Stomach (tissue), 9 donors: Measurements from ENCODE around the gene NUDT16L1. TPM values are rescaled to one million over a fixed set of nuclear protein-coding genes. Genes with fewer than 3 reads are reported as not detected.

ENCODE experiments used
- DNase-seq, 2 donors: peaks; one replicate each; pipeline versions ENCODE4 v3.0.0 to v3.0.0-alpha.2; 2013 to 2019
- H3K27ac ChIP-seq, 5 donors: fragments of 200-600 bp in 4 of 5; sonication (generic) in 4 of 5; one replicate each; pipeline ENCODE4 v1.5.1; 2013 to 2019; ENCODE audit warnings: mild to moderate bottlenecking in 1 of 5, moderate library complexity in 1 of 5
- H3K27me3 ChIP-seq, 3 donors: fragments of 200-600 bp; sonication (generic); one replicate each; pipeline ENCODE4 v1.5.1; 2017 to 2019; ENCODE audit warnings: mixed run types in 1 of 3
- H3K36me3 ChIP-seq, 4 donors: fragments of 200-600 bp; sonication (generic); 1 replicate in 3 of 4; 2 replicates in 1 of 4; pipeline ENCODE4 v1.5.1; 2016 to 2019
- H3K4me1 ChIP-seq, 4 donors: fragments of 200-600 bp; sonication (generic); one replicate each; pipeline ENCODE4 v1.5.1; 2016 to 2019
- H3K4me3 ChIP-seq, 4 donors: fragments of 200-600 bp; sonication (generic) in 3 of 4; one replicate each; pipeline ENCODE4 v1.5.1; 2016 to 2019; ENCODE audit warnings: mild to moderate bottlenecking in 1 of 4
- H3K9me3 ChIP-seq, 4 donors: fragments of 200-600 bp; sonication (generic); one replicate each; pipeline ENCODE4 v1.5.1; 2016 to 2019
- CTCF ChIP-seq, 7 experiments: fragments of 450-650 bp in 4 of 7; fragments of 200-600 bp in 3 of 7; sonication (generic) in 3 of 7; IDR thresholded peaks; one replicate each; pipeline ENCODE4 v1.5.1; 2016 to 2019; ENCODE audit warnings: antibody characterized with exemption in 7 of 7, control low read depth in 2 of 7, mild to moderate bottlenecking in 1 of 7
- EP300 ChIP-seq: sonication (generic); formaldehyde crosslinking; IDR thresholded peaks from one replicate; pipeline ENCODE4 v1.6.1; 2017; ENCODE audit warnings: antibody characterized with exemption
- POLR2A ChIP-seq, 4 donors: fragments of 450-650 bp; IDR thresholded peaks; one replicate each; pipeline ENCODE4 v1.6.1; 2016; ENCODE audit warnings: antibody characterized with exemption in 4 of 4, control low read depth in 2 of 4, mild to moderate bottlenecking in 1 of 4, moderate library complexity in 1 of 4
- POLR2AphosphoS5 ChIP-seq, 3 donors: sonication (generic); formaldehyde crosslinking; IDR thresholded peaks; one replicate each; pipeline ENCODE4 v1.6.1; 2016; ENCODE audit warnings: antibody characterized with exemption in 3 of 3
- WGBS, 5 donors: extraction: QIAGEN DNeasy Blood & Tissue Kit in 3 of 5; methylation state at CpG; one replicate each; pipeline versions ENCODE4 v1.1.5 to v1.1.7; 2013 to 2018; 5-methylcytosine and 5-hydroxymethylcytosine counted together
- intact Hi-C: fragments of 100-400 bp; cut with DNase I; formaldehyde crosslinking; loops from one replicate; pipeline ENCODE4 v1.15.1; 2023; ENCODE audit warnings: low total_unique reads
- polyA plus RNA-seq, 3 donors: library from polyadenylated mRNA; stranded (reverse); fragments of 200-250 nt; gene quantifications; one replicate each; pipeline ENCODE4 v1.2.3, GENCODE V29; 2013
- total RNA-seq, 5 donors: library from RNA; depleted of rRNA; stranded (reverse); fragments of >200 nt; gene quantifications; one replicate each; pipeline versions ENCODE4 v1.1.0 to v1.2.3, GENCODE V29; 2014 to 2016
- donor health status: healthy with polysubstance abuse.
- donor health status: Bipolar disorder and iron deficiency.
- donor health status: healthy.

The NUDT16L1 gene
- total and polyA plus RNA-seq, 8 donors: 3.5 to 48.2 (median 35.3) TPM

- DNase-seq: no peak
- no peak overlapping the region for H3K27ac ChIP-seq
- H3K27me3 ChIP-seq: no peaks in the 10 kb centered on the region
- no peak overlapping the region for H3K4me3 ChIP-seq
- WGBS, 5 donors: 86 to 97% (median 95%) methylated on average over 24 to 38 of the region's 38 CpGs
- peaks cover 49 to 100% (median 96%) of the 10 kb centered on the region in 4 donors for H3K36me3 ChIP-seq
- no peaks in the 10 kb centered on the region for H3K9me3 ChIP-seq
- peaks cover 12 to 34% (median 17%) of the 10 kb centered on the region in 4 donors for H3K4me1 ChIP-seq
- intact Hi-C loops: no loop called here
- TF ChIP-seq CTCF (IDR thresholded peaks at IDR 0.05): no peak
- no peak for TF ChIP-seq EP300
- TF ChIP-seq POLR2A (IDR thresholded peaks at IDR 0.05): no peak
- TF ChIP-seq POLR2AphosphoS5 (IDR thresholded peaks at IDR 0.05): no peak
Observed at GRCh38 chr16:4685776-4686496, 7.4 kb upstream of the NUDT16L1 start.

- Histone ChIP-seq H3K4me1 (peaks cover 7 to 29% (median 12%) of the 10 kb centered on the region in 4 donors), H3K27me3 (no peaks in the 10 kb centered on the region), H3K36me3 (peaks cover 49 to 97% (median 91%) of the 10 kb centered on the region in 4 donors), H3K4me3 (no peak overlapping the region), H3K9me3 (no peaks in the 10 kb centered on the region), H3K27ac (no peak overlapping the region)
- intact Hi-C loops: no loop called here
- 89 to 94% (median 92%) methylated on average over 24 to 27 of the region's 27 CpGs for WGBS, 5 donors
- no peak for DNase-seq
- TF ChIP-seq POLR2A (IDR thresholded peaks at IDR 0.05) (no peak), POLR2AphosphoS5 (IDR thresholded peaks at IDR 0.05) (no peak), EP300 (no peak), CTCF (IDR thresholded peaks at IDR 0.05) (no peak)
Observed at GRCh38 chr16:4686497-4687210, 6.7 kb upstream of the NUDT16L1 start.

GRCh38 chr16:4687416-4687815, 5.9 kb upstream of the NUDT16L1 start:
- no peak for DNase-seq
- TF ChIP-seq POLR2A (IDR thresholded peaks at IDR 0.05) (no peak), CTCF (IDR thresholded peaks at IDR 0.05) (no peak), POLR2AphosphoS5 (IDR thresholded peaks at IDR 0.05) (no peak), EP300 (no peak)
- Histone ChIP-seq H3K4me1 (peaks cover 10 to 29% (median 14%) of the 10 kb centered on the region in 4 donors), H3K36me3 (peaks cover 49 to 90% (median 83%) of the 10 kb centered on the region in 4 donors), H3K9me3 (no peaks in the 10 kb centered on the region), H3K27me3 (no peaks in the 10 kb centered on the region), H3K4me3 (no peak overlapping the region), H3K27ac (no peak overlapping the region)
- 78 to 89% (median 85%) methylated on average over 6 to 8 of the region's 8 CpGs for WGBS, 5 donors
- intact Hi-C loops: no loop called here

- 82 to 90% (median 86%) methylated on average over 18 to 39 of the region's 39 CpGs for WGBS, 5 donors
- DNase-seq: no peak
- intact Hi-C loops: no loop called here
Observed at GRCh38 chr16:4687946-4688673, 5.3 kb upstream of the NUDT16L1 start.

More at GRCh38 chr16:4687946-4688673, 5.3 kb upstream of the NUDT16L1 start:
- no peak overlapping the region for H3K27ac ChIP-seq
- peaks cover 10 to 29% (median 15%) of the 10 kb centered on the region in 4 donors for H3K4me1 ChIP-seq
- no peak for TF ChIP-seq POLR2AphosphoS5 (IDR thresholded peaks at IDR 0.05)
- TF ChIP-seq EP300: no peak
- TF ChIP-seq POLR2A (IDR thresholded peaks at IDR 0.05): no peak
- no peak for TF ChIP-seq CTCF (IDR thresholded peaks at IDR 0.05)
- no peak overlapping the region for H3K4me3 ChIP-seq
- peaks cover 49 to 83% (median 76%) of the 10 kb centered on the region in 4 donors for H3K36me3 ChIP-seq
- no peaks in the 10 kb centered on the region for H3K9me3 ChIP-seq
- H3K27me3 ChIP-seq: no peaks in the 10 kb centered on the region
